K562 (cell line): ENCODE measurements around the gene ABI3BP.

Experiments used
- CHD2 ChIP-seq: IDR thresholded peaks from 2 replicates; pipeline ENCODE4 v1.6.1; 2011; ENCODE audit warnings: low read depth, low read length
- CTCF ChIP-seq, 3 experiments: IDR thresholded peaks in 2 of 3; conservative IDR thresholded peaks in 1 of 3; 2 replicates each; pipeline ENCODE4 v1.5.1; 2011 to 2012; ENCODE audit warnings: low read length in 3 of 3, mild to moderate bottlenecking in 3 of 3, control low read depth in 2 of 3, improper control_type of control experiment in 1 of 3, inconsistent platforms in 1 of 3, low read depth in 1 of 3, mixed read lengths in 1 of 3, moderate library complexity in 1 of 3; ENCODE audit not compliant: insufficient read depth in 2 of 3
- EGR1 ChIP-seq: fragments of 450-650 bp; conservative IDR thresholded peaks from 2 replicates; pipeline ENCODE4 v1.6.1; 2017; ENCODE audit warnings: mild to moderate bottlenecking
- EP300 ChIP-seq: IDR thresholded peaks from 2 replicates; pipeline ENCODE4 v1.6.1; 2012; ENCODE audit warnings: low read length, improper control_type of control experiment
- HCFC1 ChIP-seq: IDR thresholded peaks from 2 replicates; pipeline ENCODE4 v1.6.1; 2012; ENCODE audit warnings: low read depth, low read length, improper control_type of control experiment
- HDAC6 ChIP-seq: IDR thresholded peaks from 2 replicates; pipeline ENCODE4 v1.6.1; 2012; ENCODE audit warnings: low read depth, mild to moderate bottlenecking, control low read depth, inconsistent platforms, low read length, moderate library complexity
- MAX ChIP-seq: sonication (generic); formaldehyde crosslinking; IDR thresholded peaks from 2 replicates; pipeline ENCODE4 v1.9.0; 2022; ENCODE audit warnings: mild to moderate bottlenecking, missing genetic modification reagents
- NFE2L1 ChIP-seq: fragments of 450-650 bp; IDR thresholded peaks from 2 replicates; pipeline ENCODE4 v1.6.1; 2016; ENCODE audit warnings: missing genetic modification characterization, low read depth, mild to moderate bottlenecking, missing compliant biosample characterization, moderate library complexity, borderline replicate concordance
- POLR2AphosphoS5 ChIP-seq: IDR thresholded peaks from 2 replicates; pipeline ENCODE4 v1.6.1; 2011; ENCODE audit warnings: mild to moderate bottlenecking, low read depth, low read length, moderate library complexity; ENCODE audit not compliant: control insufficient read depth, insufficient read depth
- SLC30A9 ChIP-seq: fragments of 250-450 bp; sonication (Bioruptor Pico); IDR thresholded peaks from 2 replicates; pipeline ENCODE4 v1.8.0; 2022; ENCODE audit warnings: mild to moderate bottlenecking, moderate library complexity
- ZBTB7A ChIP-seq: IDR thresholded peaks from 2 replicates; pipeline ENCODE4 v1.6.1; 2011; ENCODE audit warnings: low read depth, mild to moderate bottlenecking, low read length, moderate library complexity, borderline replicate concordance; ENCODE audit not compliant: control insufficient read depth
- ZFP36 ChIP-seq: fragments of 150-350 bp; IDR thresholded peaks from 2 replicates; pipeline ENCODE4 v1.6.1; 2018; ENCODE audit warnings: low read length, low read depth; ENCODE audit not compliant: partially characterized antibody
- ZNF274 ChIP-seq: IDR thresholded peaks from 2 replicates; pipeline ENCODE4 v1.6.1; 2011; ENCODE audit warnings: low read depth, mild to moderate bottlenecking, low read length, moderate library complexity, borderline replicate concordance
- ZNF407 ChIP-seq: fragments of 450-650 bp; IDR thresholded peaks from 2 replicates; pipeline ENCODE4 v1.6.1; 2016; ENCODE audit warnings: low read depth

GRCh38 chr3:100775226-100775625 lies 218.0 kb downstream of the ABI3BP start:
- no peak for TF ChIP-seq HCFC1
- TF ChIP-seq CTCF (IDR thresholded peaks at IDR 0.05 in 2 of 3, conservative IDR thresholded peaks at IDR 0.05 in 1 of 3; ENCODE audit: insufficient read depth in 2 of 3, low read depth in 1 of 3, low read length in 3 of 3): no peak
- TF ChIP-seq POLR2AphosphoS5: no peak
- no peak for TF ChIP-seq ZBTB7A
- no peak for TF ChIP-seq EGR1
- TF ChIP-seq MAX: no peak
- TF ChIP-seq CHD2: no peak
- TF ChIP-seq NFE2L1: no peak
- no peak for TF ChIP-seq ZFP36
- TF ChIP-seq ZNF407: no peak
- TF ChIP-seq EP300: no peak
- no peak for TF ChIP-seq ZNF274
- TF ChIP-seq HDAC6: no peak
- no peak for TF ChIP-seq SLC30A9 (CRISPR knock-in tag)
